ENCODE measurements around the gene OTULIN.

Gene OTULIN

DNA sequence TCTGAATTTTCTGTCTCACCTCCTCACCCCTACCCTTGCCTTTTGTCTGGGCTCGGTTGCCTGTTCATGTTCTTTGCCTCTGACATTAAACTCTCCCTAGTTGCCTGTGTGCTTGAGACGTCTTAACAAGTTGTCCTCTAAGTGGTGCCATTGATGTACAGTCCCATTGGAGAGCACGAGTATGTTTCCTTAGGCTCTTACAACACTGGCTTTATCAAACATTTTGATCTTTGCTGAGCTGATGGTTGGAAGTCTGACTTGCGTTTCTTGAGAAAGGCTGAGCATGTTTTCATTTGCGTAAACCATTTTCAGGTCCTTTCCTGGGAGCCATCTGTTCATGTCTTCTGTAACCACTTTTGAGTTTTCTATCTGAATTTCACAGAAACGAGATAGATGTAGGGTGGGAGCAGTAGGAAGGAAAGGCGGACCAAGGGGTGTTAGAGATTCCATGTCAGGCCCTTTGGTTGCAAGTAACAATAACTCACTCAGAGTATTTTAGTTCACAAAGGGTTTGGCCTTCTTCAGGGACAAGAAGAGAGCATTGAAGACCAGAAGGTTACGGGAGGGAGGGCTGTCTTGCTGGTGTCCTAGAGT lies 35.4 kb downstream of the OTULIN start:
- no peak for DNase-seq

DNA sequence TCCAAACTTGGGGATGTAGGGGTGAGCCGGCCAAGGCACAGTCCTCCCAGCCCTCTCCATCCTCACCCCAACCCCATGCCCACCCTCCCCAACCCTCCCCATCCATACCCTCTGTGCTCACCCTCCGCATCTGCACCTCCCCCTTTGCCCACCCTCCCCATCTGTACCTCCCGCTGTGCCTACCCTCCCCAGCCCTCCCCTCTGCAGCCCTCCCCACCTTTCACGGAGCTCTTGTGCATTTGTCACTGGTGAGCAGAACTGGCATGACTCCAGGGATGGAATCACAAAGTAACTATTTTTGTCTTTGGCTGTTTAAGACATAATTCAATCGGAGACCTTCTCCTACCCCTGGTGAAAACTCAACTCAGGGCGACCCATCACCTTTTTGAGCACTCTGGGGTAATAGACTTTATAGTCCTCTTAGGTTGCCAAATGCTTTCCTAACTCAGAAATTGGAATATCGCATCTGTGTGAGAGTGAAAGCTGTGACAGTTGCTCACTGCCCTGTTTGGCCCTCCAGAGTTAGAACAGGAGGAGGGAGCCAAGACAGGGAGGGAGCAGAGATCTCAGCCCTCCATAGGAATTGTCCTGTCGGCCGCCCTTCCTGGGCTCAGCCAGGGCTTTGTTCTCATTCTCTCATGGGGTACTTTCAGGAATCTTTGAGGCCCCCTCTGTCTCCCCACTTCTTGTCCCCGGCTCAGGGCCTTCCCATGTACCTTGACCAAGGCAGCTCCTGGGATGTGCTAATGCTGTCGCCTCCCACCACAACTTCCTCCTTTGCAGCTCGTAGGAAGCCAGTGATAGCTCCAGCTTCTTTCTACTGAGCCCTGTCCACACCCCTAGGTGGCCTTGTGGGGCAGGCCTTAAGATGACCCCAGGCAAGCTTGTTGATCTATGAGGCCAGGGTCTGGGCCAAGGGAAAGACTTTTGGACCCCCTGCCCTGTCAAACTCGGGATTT lies 36.2 kb downstream of the OTULIN start:
- no peak for DNase-seq

DNA sequence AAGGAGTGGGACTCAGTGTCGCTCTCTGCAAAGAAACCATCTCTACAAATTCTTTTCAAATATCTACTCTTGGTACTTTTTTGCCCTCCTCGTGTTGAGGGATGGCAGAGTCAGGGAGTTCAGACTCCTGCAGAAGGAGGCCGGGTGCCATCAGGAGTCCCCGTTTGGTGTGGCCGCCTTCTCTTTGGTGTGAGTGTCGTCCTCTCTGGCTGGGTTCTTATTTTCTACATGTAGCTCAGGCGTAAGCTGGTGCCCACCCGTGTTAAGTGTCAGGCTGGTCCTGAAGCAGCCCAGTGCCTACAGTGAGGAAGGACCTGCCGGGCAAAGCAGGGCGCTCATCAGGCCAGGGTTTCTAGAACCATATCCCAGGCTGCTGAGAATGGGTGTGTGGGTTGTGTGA lies 37.0 kb downstream of the OTULIN start:
- no peak for DNase-seq

DNA sequence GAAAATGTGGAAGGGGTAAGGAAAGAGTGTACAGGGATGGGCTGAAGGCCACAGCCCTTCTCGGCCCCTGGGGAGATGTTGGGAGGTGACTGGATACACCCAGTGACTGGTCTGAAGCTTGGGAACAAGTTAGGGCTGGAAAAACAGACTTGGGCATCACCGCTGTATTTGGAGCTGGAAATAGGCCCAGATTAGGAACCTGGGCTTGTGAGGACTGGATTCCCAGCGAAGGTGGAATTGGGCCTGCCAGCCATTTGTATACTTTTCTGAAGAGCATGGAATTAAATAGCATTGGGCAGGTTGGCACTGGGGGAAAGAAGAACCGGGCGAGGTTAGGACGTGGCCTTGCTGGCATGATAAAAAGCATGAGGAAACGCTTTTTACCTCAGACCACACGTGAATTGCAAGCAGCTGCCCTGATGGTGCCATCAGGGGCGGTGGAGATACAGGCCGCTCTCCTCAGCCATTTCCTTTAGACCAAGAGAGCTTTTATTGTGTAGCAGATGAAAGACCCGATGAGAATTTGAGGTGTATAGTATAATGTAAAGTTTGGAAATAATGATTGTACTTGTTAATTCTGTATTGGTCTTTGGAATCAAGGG lies 37.8 kb downstream of the OTULIN start:
- DNase-seq, result no peak

DNA sequence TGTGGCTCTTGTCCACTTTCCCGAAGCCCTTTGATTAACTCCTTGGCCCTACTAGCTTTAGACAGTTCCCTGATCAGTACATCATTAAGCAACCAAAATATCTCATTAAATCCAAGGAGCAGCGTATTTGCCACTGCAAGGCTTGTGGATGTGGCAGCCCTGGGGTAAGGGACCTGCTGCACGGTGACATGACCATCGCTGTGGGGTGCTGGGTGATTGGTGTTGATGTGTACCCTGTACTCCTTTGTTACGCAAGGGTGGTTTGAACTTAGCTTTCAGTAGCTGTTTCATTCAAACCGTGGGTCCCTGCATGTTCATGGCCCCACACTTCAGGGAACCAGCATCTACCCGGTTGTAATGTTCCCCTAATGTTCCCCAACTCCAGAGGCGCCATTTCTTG lies 41.0 kb downstream of the OTULIN start:
- DNase-seq, result no peak

DNA sequence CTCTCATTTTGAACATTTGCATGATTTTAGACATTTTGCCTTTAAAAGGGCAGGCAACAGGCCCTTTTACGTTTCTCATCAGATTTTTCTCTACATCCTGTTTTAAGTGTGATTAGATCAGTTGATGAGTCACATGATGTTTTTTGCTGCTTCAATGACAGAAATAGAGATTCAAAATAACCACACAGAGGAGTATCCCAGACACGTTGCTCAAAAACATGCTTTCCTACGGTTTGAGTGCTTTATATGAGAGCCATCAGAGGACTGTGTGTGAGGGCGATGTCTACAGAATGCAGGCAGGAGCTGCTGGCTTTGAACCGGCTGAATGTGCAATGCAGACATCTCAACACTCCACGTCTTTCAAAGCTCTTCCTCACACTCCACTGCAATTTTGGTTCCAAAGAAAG lies 42.1 kb downstream of the OTULIN start:
- DNase-seq, result peak; percentile 38

DNA sequence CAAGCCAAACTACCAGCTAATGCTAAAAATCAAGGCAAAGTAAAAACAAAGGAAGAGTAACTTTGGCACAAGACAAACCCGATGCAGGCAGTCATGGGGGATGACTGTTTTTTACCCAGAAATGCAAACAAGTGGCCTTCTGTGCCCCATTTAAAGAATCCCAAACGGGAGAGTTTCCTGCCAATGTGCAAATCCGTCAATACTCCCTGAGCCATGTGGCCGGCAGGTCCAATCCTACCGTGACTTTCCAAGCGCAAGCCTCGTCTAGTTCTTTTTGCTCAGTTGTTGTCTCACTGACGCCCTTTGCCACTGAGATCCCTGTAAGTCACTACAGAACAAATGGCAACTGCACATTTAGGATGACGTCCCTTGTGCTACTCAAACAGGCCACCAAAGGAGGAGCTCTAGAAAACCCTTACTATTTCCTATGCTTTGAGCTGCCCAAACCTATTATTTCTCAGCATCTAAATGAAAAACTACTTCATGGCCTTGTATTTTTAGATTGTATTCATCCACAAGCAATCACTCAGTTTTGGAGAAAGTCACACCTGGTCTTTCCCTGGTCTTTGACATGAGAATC lies 43.4 kb downstream of the OTULIN start:
- DNase-seq, result no peak

DNA sequence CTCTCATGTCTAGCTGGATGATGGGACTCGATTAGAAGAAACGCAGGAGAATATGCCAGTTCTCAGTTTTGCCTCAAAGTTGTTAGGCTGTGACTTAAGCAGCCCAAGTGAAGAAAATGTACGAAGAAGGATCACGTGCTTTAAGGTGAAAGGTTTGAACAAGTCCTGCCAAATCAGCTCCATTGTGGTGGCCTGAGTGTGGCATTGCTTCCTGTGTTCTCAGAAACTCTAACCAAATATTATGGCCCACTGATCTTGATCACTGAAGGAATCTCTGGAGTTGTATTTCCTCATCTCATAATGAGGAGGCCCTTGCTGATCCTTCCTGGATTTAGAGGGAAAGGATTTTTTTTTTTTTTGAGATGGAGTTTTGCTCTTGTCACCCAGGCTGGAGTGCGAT lies 44.0 kb downstream of the OTULIN start:
- DNase-seq, result no peak

DNA sequence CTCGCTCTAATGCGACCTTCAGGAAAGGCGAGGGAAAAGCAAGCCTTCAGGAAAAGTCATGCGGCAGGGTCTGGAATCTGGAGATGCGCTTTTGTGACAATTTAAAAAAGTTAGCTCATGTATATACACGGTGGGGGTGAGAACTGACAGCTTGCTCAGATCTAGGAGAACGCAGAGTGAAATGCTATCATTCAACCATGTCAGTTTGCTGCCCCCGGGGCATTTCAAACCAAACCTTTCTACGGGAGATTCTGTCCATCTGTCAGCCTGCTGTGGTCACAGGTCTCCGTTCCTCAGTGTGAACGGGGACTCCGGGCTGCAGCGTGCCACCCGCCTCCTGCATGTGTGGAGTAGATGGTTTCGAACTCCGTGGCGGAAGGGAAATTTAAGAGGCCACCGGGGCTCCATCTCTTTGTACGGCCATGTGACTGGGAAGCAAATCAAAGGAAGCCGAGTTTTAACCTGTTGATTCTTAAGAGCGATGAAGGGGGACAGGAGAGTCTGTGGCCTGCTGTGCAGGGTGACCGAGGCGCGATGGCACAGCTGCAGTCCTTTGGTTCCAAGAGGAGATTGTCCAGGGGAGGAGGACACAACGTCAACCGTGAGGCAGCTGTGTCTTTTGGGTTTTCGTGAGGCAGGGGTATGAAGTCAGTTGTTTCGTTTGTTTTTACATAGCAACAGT lies 45.9 kb downstream of the OTULIN start:
- DNase-seq, result no peak

DNA sequence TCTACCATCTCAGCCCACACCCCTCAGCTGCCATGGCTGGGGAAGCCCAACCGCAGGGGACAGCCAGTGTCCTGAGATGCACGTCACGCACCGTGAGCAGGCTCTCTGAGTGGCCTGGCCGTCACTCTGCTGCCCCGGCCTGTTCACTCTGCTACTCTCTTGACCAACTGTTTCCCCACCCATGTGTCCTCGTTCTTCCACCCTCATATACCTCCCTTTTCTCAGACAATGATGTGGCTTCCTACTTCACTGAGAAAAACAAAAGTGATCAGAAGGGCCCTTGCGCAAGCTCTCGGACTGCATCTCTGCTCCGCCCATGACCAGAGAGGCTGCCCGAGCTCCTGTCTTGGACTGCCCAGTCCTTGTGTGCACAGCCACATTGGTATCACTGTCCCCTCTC lies 47.6 kb downstream of the OTULIN start:
- no peak for DNase-seq

DNA sequence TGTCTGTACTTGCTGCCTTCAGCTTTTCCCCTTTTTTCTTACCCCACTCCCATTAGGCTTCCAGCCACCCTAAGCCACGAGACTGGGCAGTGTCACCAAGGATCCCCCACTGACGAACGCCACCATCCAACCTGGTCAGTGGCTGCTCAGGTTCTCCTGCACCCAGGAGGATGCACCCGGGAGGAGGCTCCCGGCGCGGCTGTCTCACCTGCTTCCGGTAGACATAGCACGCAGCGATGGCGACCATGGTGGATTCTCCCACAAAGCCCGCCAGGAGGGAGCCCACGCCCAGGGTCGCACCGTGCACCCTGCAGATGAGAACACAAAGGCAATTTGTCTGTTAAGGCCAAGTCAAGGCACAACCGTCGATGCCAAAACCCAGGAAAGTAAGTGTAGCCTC lies 48.1 kb downstream of the OTULIN start:
- no peak for DNase-seq

DNA sequence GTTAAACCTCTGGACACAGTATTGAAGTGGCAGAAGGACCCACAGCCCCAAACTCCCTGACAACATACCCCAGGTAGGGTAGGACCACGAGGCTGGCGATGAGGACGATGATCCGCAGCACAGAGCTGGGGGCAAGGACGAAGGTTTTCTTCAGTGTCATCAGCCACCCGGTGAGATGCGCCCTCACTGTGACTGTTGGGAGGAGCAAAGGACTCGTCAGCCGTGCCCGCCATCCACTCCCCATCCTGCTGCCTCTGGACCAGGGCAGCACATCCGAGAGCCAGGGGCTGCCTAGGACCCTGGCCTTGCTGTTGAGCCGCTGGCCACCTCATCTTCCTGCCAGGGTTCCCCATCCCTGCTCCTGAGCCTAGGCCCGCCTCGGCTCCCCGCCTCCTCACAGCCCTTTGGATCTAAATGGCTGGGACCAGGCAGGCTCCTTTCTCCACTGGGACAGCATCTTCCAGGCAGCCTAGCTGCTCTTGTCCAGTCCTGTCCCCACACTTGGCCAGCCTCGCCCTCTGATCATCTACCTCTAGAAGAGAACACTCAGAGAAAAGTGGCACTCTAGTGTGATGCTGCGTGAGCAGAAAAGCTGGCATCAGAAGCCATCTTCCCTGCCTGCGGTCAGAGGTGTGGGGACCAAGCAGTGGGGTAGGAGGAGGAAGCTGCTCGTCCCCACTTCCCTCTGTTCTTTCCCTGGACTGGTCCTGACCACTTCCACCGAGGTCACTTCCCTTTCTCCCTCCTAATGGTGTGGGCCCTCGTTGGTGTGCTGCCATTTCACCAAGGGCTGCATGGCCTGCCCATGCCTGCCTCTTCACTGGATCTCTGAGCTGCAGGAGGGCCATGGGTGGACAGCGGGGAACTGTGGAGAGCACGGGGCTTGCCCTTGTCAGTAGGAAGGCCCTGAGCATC lies 49.2 kb downstream of the OTULIN start:
- DNase-seq, result no peak

DNA sequence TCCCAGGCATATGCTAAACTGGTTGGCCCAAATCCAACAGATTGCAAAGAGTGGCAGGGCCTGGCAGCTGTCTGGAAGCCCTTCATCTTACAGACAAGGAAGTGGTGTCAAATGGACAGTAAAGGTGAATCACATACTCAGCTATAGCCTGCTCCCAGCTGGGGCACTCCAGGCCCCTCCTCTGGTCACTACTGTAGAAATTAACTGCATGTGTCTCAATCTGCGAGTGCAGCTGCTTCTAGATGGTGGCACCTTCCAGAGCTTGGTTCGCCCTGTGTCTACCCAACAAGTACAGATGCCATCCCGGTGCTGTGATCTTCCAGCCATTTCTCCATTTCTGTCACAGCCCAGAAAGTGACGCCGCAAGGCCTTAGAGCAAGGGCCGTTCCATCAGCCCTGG lies 50.2 kb downstream of the OTULIN start:
- no peak for DNase-seq

DNA sequence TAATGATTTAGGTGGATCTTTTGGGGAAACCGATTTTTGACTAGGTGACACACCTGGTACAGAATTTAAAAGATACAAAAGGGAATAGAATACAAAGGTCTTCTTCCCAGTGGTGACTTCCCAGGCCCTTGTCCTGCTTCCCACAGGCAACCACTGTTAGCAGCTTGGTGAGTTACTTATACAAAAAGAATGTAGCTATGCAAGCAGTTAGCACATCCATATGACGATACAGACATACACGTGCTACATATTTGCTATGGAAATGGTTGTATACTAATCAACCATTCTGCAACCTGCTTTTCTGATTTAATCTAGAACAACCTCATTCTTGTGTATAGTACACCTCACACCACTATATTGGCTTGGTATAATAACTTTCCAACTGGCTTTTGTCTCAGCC lies 51.0 kb downstream of the OTULIN start:
- no peak for DNase-seq

DNA sequence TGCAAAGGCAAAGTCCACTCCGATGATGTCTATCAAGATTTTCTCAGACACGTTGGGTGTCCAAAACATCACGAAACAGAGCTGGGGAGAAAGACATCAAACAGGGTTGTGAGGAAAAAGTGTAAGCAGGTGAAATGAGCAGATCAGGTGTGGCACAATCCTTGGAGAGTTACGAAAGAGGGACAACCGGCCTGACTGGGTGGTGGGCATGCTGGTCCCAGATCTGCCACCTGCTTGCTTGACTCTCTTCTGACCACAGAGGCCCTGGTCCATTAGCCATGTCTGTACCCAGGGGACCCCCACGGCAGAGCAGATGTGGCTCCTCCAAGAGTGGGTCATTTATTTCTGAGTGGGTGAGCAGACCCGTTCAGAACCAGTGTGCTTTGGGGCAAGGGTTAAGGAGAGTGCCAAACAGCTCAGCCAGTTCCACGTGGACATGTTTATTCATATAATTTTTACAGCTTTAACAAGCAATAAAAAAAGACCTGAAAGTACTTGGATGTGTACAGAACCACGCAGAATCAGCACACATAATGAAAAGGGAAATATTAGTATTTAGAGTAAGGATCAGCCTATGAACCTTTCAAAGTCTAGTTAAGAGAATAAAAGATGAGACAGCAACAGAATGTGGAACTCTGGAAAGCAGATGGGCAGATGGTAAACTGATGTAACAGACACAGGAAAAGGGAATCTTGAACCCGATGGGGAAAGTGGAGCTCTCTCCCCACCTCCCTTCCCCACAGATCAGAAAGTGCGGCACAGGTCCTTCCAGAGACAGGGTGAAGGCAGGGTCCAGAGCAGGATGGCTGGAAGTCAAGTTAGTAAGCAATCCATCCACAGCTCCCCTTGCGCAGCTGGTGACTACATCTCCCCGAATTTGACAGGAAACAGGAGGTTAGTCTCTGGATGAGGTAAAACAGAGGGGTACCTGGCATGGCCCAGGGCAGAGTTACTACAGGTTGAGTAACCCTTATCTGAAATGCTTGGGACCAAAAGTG lies 52.5 kb downstream of the OTULIN start:
- no peak for DNase-seq

DNA sequence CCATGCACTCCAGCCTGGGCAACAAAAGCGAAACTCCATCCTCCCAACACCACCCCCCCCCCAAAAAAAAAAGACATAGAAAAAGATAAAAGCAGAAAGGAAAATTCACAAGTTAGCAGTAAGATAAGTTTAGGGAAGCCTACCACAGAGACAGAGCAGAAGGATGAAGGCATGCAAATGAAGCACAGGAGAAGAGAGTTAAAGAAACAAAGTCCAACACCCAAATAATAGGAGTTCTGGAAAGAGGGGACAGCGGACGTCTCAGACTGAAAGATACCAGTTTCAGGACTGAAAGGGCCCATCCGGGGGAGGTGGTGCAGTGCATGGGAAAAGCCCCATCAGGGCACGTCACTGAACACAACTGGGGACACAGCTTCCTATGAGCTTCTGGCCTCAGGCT lies 54.3 kb downstream of the OTULIN start:
- no peak for DNase-seq

DNA sequence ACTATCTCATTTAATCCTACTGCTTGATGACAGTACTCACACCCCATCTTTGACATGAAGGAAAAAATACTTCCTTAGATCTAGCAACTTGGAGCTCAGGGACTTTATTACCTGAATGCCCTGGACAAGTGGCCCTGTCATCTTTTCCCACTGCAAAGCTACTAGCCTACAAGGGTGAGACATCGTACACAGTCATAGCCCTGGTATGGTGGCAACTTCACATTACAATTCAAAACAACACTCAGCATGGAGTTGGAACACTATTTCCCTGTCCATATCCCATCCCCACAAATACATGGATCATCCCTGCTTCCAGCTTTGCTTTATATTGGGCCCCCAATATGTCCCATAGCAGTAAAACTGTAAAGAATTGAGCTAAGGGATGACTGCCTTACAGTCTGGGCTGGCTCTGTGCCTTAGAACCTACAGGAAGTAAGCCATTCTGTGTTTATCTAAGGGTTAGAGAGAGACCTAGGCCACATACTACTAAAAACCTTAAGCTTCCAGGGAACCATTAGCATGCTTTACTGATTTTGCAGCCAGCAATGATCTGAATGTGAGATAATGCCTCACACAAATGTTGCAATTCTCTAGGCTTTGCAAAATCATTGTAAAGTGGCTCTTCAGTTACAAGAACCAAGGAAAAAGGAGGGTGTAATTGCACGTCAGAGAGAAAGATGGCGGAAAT lies 55.9 kb downstream of the OTULIN start:
- DNase-seq, result no peak

DNA sequence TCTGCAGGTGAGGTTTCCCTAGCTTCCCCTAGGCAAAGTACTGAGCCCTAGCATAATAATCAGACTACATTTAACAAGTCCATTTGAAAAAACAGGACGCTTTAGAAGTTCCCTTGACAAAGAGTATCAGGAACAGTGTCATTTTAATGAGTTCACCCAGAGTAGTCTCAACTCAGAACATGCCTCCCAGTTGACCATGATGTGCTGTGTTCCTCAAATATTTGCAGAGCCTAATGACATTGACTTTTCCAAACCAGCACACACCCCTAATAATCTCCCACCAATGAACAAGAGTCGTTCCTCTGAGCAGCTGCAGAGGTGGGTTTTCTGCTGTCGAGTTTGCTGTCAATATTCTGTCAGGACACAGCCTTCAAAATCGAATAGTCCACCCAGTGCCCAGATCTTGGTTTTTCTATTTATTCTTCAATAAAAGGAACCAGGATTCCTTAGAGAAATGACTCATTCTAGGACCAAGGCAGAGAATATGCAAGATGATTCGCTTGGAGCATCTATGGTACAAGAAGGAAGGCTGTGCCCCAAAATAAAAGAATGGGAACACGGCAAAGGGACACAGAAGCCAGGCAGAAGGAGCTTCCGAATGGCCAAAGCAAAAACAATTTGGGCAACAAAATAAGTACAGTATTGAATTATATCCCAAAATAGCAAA lies 57.6 kb downstream of the OTULIN start:
- DNase-seq, result no peak

DNA sequence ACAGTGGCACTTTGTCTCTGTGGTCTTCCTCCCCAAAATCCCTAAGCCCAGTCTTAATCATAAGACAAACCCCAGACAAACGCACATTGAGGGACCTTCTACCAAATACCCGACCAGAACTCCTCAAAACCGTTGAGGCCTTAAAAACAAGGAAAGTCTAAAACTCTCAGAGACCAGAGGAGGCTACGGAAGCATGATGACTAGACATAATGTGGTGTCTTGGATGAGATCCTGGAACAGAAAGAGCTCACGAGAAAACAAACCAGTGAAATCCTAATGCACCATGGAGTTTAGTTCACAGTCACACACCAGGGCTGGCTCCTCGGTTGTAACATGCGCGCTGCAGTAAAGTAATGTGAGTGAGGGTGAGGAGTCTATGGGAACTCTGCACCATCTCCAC lies 58.4 kb downstream of the OTULIN start:
- DNase-seq, result no peak
